Stimulated activated CD8-positive, alpha-beta memory T cell treated with anti-CD3 and anti-CD28 coated beads, Interleukin-7, amount 100 ng/mL, for 24 hours (primary cell): ENCODE measurements around the gene RAD21L1.

Experiments
- DNase-seq: peaks from one replicate; pipeline ENCODE4 v3.0.0-alpha.2; 2020; ENCODE audit warnings: low read depth

Gene RAD21L1

DNA sequence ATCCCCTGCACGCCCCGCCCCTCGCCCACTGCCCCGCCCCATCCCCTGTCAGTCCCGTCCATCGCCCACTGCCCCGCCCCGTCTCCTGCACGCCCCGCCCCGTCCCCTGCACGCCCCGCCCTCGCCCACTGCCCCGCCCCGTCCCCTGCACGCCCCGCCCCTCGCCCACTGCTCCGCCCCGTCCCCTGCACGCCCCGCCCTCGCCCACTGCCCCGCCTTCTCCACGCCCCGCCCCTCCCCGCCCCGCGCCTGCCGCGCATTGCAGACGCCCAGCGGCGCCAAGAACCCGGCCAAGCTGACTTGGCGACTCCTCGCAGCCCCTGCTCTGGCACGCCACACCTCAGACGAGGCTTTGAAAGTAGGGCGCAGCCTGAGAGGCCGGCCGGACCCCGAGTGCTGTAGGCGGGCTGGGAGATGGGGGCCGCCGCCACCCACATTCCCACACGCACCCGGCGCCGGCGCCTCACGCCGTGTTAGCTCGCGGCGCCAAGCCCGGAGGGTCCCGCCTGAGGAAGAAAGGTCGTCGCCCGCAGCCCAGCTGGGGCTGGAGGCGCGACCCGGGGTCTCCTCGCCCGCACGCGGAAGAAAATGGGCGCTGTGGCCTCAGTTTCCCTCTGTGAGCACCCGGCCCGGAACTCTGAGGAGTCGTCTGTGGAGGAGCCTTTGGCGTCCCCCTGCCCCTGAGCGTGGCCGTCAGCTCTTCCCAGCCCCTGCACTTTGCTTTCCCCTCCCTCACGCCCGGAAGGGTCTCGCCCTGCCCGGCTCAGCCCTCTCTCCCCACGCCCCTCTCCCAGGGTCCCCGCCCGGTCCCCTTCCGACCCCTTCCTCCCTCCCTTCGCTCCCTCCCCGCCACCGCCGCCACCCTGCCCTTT is at the start of gene RAD21L1:
Gene RAD21L1 (plus strand): TSS at position 262 of the 872 bp plus-strand sequence. CDS start 2,410 bp downstream, outside the sequence.
- peak; percentile 63 for DNase-seq

DNA sequence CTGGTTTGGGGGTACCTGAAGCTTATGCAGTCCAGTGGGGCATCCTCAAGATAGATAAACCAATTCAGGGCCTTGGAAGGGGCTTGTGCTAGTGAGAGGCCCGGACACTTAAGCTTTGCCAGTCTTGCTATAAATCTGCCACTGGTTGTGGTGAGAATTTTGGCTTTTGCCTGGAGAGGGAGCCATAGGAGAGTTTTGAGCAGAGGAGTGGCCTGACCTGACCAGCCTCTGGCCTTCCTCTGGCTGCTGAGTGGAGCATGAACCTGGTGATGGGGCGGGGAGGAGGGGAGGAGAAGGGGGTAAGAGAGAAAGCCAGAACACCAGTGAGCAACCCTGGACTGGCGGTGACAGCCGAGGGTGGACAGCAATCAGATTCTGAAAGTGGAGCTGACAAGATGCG is 48.2 kb upstream of the RAD21L1 start:
- no peak for DNase-seq

DNA sequence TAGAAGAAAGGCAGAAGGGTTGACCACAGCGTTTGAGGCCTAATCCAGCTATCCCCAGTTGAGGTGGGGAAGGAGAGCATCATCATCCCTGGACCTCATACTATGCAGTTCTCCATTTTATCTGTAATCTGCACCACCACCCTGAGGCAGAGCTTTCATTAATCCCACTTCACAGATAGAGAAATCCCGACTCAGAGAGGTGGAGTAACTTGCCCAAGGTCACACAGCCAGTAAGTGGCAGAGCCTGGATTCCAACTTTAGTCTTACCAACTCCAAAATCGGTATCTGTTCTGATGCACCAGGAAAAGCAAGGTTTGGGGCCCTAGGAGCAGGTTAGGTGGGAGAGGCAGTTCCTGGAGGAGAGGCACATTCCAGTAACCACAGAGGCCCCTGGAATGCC is 47.7 kb upstream of the RAD21L1 start:
- no peak for DNase-seq

DNA sequence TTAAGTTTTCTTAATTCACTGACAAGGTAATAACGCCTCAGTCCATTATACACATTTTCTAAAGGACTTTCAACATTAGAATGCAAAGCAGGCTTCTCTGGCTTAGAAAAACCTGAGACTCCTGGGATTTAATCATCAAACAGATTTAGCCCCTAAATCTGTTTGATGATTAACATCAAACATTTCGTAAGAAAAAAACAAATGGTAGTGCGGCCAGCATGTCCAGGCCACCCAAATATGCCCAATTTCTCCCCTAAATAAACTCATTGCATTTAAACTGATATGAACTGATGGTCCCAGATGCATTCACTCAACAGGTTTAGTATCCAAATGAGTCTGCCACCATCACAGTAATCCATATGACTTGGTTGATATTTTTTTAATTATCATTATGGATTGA is 47.2 kb upstream of the RAD21L1 start:
- no peak for DNase-seq

DNA sequence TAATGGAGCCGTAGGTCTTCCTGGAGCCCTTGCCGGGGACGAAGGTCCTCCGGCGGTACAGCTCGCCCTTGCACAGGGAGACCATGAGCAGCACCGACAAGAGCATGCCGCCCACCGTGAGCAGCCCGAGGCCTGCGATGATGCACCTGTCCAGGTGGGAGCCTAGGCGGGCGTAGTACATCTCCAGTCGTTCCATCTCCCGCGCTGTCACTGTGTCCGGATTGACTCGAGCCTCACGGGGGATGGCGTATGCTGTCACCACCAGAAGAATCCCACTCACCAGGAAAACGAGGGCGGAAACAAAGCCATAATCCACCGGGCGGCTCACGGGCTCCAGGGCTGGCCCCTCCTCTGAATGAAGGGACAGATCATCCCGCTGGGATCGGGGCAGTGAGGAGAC is 44.9 kb upstream of the RAD21L1 start:
- no peak for DNase-seq

DNA sequence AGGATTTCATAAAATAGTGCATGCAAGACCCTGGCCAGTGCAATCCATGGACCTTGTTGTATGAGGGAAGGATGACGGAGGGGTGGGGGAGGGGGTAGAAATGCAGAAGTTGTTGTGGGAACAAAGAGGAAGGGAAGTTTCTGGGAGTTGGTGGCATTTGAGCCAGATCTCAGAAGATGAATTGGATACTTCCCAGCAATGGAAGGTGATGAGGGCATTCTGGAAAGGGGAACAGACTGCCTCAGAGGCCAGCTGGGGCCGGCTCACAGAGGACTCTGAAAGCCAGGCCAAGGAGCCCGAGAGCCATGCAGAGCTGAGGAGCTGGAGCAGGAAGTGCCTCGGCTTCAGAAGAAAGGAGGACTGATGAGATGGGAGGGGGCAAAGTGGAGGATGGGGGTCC is 43.7 kb upstream of the RAD21L1 start:
- DNase-seq: no peak

DNA sequence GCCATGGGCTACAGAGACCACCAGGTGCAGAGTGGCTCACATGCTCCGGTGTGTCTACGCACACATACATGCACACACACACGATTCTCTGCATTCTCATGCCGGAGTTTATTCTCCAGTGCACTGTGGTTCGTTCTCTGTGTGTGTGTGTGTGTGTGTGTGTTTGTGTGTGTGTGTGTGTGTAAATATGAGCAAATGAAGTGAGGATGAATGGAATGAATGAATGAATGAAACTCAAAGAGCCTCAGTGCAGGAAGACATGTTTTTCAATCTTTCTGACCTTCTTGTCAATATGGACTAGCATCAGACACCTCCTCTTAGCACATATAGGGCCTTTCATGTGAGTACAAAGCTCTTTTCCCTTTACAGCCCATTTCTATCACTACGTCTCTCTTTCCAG is 42.7 kb upstream of the RAD21L1 start:
- DNase-seq: no peak

DNA sequence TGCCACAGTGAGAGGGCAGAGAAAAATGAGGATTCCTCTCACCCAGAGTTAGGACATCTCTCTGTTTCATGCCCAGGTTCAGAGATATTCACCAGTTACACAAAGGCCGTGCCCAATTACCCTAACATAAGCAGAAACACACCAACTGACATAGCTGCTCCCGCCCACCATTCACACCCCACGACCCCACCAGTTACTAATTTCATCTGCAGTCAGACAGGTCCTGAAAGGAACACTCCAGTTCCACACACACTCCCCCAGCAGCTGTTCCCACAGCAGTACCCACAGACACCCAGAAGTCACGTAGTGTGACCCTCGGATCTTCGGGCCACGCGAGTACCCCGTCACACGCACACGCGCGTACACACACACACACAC is 41.6 kb upstream of the RAD21L1 start:
- no peak for DNase-seq

DNA sequence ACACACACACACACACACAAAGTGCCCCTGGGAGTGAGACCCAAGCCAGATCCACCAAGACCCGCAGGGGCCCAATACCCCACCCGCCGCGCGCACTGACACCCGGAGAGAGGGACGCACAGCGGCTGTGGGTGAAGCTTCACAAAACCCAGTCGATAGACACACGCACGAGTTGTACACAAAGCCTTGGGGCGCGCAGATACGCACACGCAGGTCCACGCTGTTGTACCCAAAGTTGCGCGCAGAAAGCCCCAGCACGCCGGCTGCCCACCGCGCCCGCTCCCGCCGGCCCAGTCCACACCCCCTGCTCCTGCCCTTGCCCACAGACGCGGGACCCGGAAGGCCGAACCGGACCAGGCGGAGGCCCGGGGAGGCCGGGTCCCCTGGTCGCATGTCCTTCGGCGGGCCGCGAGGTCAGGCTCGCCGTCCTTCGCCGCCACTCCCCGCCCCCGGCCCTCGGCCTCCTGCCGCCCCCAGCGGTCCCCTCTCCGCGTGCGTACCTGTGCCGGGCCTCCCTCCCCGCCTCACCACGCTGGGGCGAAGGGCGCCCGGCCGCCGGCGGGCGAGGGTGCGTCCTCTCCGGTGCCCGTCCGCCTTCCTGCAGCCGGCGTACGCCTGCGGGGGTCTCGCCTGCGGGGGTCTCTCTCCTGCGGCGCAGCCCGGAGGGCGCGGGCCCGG is 41.1 kb upstream of the RAD21L1 start, which contains the start of gene TMEM74B:
Gene TMEM74B (minus strand): TSS at position 344 of the 678 bp plus-strand sequence. CDS start 1,180 bp downstream, outside the sequence.
- no peak for DNase-seq

DNA sequence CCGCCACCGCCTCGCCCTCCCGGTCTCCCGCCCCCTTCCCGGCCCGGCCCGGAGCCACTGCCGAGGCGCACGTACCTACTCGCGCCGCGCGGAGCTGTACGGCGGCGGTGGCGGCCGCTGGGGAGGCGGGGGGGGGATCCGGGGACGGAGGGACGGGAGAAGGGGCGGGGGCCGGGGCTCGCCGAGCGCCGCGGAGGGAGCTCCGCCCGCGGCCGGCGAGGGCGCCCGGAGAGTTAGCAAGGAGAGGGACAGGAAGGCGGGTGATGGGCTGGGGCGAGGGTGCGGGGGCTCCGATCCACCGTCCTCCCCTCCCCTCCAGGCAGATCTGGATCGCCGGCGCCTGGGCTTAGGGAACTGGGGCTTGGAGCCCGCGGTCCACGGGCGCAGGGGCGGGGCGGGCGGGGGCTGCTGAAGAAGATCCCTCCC is 40.5 kb upstream of the RAD21L1 start:
- no peak for DNase-seq

DNA sequence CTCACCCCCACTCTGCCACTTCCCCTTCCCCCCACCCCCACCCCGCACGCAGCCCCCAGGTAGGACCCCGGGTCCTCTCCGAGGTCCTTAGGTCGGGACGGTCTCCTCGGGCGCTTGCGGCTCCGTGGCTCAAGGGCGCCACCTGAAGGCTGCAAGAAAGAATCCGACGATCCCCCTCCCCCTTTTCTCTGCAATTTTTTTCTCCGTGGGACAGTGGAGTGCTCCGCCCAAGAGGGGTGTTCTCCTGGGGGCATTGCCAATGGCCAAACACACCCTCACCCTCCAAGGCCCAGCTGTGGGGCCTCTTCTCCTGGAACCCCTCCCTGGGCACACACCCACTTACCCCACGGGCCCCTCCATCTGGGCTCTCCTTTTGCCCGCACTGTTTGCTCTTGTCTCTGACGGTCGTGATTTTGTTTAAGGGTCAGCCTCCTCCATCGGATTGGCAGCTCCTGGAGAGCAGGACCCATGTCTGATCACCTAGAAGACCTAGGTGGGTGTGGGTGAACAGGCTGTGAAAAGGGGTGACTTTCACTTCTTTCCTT is 40.0 kb upstream of the RAD21L1 start:
- DNase-seq: peak; percentile 14

DNA sequence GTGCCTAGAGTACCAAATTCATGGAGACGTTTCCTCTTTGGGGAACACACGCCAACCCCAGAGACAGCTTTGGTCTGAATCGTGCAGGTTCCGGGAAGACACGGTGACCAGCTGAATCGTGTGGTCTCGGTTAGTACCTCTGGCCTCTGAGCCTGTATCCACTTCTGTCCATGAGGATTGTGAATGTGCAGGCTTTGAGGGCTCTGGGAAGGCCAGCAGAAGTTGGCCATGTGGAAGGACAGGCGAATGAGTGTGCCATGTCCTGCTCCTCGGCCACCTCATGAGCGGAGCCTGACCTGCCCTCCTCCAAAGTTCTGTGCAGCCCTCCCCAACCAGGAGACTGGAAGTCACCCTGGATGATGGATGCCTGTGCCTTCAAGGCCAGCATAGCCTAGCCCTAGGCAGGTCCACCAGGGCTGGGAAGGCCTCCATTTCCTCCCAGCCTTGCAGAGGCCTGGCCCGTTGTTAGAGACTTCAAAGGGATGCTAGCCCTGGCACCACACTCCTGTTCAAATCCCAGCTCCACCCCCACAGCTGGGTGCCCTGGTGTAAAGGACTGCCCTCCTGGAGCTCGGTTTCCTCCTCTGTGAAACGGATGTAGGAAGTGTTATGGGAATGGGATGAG is 39.4 kb upstream of the RAD21L1 start:
- no peak for DNase-seq

DNA sequence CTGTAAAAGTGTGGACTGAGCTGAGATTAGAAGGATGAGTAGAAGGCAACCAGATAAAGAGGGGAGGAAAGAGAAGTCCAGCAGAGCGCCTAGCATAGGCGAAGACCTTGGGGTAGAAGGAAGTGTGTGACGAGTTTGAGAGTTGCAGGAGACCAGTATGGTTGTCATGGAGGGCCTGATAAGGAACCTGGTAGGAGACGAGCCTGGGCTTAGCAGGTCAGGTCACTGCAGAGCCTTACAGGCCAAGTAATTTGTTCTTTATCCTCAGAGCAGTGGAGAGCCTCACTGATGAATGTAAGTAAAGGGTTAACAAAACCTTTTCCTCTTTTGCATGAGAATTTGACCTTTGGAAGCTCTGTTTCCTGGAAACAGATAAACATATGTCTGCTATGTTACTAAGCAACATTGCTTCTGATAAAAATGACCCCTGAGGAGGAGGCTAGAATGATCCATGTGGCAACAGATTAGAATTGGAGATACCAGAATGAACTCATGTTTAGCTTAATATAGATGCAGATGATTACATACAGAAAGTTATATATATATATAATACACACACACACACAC is 38.2 kb upstream of the RAD21L1 start:
- no peak for DNase-seq

DNA sequence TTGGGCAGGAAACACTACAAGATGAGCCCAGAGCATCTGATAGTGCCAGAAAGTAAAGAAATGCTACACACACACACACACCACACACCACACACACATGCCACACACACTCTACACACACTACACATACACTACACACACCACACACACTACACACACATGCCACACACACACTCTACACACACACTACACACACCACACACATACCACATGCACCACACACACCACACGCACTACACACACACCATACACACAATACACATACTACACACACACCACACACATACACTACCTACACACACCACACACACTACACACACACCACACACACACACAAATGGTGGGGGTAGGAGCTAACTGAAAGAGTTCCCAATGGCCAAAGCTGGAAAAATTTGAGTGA is 37.5 kb upstream of the RAD21L1 start:
- no peak for DNase-seq

DNA sequence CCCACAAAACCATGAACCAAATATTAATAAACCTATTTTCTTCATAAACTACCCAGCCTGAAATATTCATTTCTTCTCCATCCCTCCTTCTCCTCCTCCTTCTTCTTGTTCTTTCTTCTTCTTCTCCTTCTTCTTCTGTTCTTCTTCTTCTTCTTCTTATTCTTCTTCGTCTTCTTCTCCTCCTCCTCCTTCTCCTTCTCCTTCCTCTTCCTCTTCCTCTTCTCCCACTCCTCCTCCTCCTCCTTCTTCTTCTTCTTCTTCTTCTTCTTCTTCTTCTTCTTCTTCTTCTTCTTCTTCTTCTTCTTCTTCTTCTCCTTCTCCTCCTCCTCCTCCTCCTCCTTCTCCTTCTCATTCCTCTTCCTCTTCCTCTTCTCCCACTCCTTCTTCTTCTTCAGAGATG is 36.0 kb upstream of the RAD21L1 start:
- no peak for DNase-seq

DNA sequence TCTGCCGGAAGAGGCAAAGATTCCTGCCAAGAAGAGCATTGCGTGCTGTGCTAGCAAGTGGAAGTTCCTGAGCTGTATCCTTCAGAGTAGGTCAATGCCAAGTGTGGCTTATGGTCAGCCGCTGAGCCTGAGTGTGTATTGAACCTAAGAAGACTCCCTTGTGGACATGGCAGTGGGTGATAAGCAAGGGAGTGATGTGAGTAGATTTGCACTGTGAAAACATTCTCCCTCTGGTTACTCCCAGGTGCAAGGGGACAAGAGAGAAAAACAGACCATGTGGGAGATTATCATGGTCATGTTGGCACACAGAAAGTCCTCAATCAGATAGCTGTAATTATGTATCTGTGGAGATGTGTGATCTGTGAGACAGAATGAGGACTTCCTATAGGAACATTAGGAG is 35.0 kb upstream of the RAD21L1 start:
- DNase-seq: no peak

DNA sequence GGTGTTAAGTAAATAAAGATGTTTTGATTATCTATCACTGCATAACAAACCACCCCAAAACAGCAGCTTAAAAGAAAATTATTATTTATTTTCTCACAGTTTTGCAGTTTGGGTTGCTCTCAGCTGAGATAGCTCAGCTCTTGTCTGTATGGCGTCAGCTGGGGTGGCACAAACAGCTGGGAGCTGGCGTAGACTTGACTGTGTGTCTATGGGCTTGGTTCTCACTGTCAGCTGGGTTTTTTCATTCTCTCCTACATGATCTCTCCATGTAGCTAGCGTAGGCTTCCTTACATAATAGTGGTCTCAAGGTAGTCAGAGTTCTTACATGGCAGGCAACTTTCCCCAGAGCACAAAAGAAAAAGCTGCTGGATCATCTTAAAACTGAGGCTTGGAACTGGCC is 34.5 kb upstream of the RAD21L1 start:
- DNase-seq: no peak

DNA sequence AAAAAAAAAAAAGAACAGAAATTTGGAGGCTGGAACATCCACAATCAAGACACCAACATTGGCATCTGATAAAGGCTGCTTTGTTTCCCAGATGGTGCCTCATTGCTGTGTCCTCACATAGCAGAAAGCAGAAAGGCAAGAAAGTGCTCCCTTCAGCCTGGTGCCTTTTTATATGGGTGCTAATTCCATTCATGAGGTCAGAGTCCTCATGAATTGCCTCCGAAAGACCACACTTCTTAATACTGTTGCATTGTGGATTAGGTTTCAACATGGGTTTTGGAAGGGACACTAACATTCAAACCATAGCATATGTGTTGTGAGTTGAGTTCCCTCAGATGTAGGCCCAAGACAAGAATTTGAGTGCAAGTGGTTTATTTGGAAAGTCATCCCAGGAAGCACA is 30.6 kb upstream of the RAD21L1 start:
- DNase-seq: no peak

DNA sequence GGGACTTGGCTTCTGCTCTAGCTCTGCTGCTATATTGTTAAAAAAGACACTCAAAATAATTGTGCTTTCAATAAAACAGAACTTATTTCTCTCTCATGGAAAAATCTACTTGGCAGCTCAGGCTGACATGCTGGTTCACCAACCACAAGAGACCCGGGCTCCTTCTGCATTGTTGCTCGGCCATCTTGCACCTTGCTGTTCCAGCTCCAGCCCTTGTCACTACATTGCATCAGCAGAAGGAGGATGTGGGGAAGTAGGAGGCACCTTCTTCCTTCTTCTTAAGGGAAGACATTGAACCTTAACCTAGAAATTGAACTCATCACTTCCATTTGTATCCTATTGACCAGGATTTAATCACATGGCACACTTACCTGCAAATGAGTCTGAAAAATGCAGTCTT is 29.2 kb upstream of the RAD21L1 start:
- DNase-seq: no peak

DNA sequence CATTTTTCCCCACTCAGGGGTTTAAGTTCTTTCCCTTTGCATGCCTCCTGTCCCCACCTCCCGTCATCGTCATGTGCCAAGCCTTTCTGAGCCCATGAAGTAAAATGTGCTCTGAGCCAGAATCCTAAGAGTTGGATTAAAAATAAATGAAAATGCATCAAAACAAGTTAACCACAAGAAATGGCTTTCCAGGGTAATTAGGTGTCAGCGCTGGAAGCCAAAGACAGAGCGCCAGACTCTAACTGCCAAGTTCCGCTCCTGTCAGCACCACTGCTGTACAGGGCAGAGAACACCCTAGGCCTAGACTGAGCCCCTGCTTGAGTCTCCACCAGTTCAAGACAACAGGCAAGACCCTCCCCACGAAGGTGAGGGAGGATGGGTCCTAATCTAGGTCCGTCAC is 28.0 kb upstream of the RAD21L1 start:
- no peak for DNase-seq

DNA sequence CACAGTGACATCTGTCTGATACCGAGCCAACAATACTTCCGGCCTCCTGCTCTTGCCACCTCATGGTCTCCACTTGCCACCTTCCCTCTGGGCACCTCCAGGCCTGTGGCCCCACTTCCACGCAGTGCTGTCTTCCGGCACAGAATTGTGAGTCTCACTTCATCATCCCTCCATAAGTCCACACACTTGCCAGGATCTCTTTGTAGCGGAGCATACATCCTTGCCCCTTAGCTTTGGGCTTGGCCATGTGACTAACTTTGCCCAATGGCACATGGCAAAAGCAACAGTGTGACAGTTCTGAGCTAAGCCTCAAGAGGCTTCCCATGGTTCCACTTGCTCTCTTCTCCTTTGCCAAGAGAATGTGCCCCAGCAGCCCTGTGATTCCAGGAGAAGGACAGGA is 27.1 kb upstream of the RAD21L1 start:
- DNase-seq: no peak

DNA sequence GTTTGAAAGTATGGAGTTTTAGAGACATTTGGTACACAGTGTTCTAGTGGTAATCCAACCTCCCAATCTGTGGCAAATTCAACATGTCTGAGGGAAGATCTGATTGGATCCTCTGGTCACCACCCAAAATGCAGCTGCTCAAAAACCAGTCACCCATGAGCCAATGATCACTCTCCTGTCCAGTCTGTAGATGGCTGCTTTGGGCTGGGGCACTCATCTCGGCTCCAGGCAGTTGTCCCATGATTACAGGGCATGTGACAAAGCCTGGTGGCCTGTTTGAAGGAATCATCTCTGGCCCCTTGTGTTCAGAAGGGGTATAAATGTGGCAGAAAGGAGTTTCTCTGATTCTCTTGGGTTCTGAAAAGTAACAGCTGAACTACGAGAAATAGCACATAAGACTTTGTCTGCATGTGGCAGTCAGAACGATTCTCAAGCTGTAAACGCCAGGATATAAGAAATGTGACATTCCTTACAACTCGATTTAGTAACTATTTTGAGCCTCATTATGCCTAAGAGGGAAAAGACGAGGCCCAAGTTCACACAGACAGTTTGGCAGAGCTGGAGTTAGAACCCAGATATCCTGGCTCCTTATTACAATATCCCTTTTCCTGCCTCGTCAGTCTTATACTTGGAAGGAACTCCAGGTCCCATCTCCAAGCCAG is 26.5 kb upstream of the RAD21L1 start:
- DNase-seq: no peak
